Keratinocyte (primary cell): ENCODE measurements around the gene ALK. TPM values are rescaled to one million over a fixed set of nuclear protein-coding genes. Genes with fewer than 3 reads are reported as not detected.
A peak's percentile ranks its signal among the peaks of the same experiment; 100 is the strongest.

Experiments used
- DNase-seq: peaks from one replicate; pipeline ENCODE4 v3.0.0-alpha.2; 2011; ENCODE audit warnings: low read depth, missing footprints, low spot score
- FAIRE-seq: peaks from 2 replicates; lab custom pipeline; 2011; peaks lifted over from hg19 to GRCh38; lab: Jason Lieb, UNC
- H2AFZ ChIP-seq: 2 replicates; pipeline ENCODE4 v1.6.0; 2012; ENCODE audit warnings: low read length, control low read depth, inconsistent platforms; ENCODE audit not compliant: control insufficient read depth
- H3K27ac ChIP-seq: 2 replicates; pipeline ENCODE4 v1.5.1; 2011; ENCODE audit warnings: low read length; ENCODE audit not compliant: control insufficient read depth, insufficient read depth
- H3K27me3 ChIP-seq: 3 replicates; pipeline ENCODE4 v1.6.0; 2011; ENCODE audit warnings: low read length; ENCODE audit not compliant: control insufficient read depth, insufficient read depth; ENCODE audit errors: extremely low read depth
- H3K36me3 ChIP-seq, 2 experiments: 2 replicates in 1 of 2; 3 replicates in 1 of 2; pipeline ENCODE4 v1.5.1; 2011; ENCODE audit warnings: low read length in 2 of 2, mild to moderate bottlenecking in 1 of 2; ENCODE audit not compliant: control insufficient read depth in 2 of 2, insufficient read depth in 2 of 2; ENCODE audit errors: extremely low read depth in 1 of 2
- H3K4me1 ChIP-seq: 3 replicates; pipeline ENCODE4 v1.5.1; 2011; ENCODE audit warnings: low read length; ENCODE audit not compliant: control insufficient read depth, insufficient read depth; ENCODE audit errors: extremely low read depth
- H3K4me2 ChIP-seq: 3 replicates; pipeline ENCODE4 v1.6.0; 2011; ENCODE audit warnings: low read depth, low read length; ENCODE audit not compliant: control insufficient read depth, insufficient read depth; ENCODE audit errors: extremely low read depth
- H3K4me3 ChIP-seq, 3 experiments: fragments of 200-600 bp in 1 of 3; sonication (generic) in 1 of 3; 2 replicates in 2 of 3; 3 replicates in 1 of 3; pipeline ENCODE4 v1.5.1; 2011 to 2016; ENCODE audit warnings: low read length in 3 of 3, mild to moderate bottlenecking in 3 of 3, control low read depth in 2 of 3, inconsistent platforms in 1 of 3, low read depth in 1 of 3, mixed read lengths in 1 of 3, mixed run types in 1 of 3, moderate library complexity in 1 of 3; ENCODE audit not compliant: control insufficient read depth in 2 of 3, insufficient read depth in 2 of 3; ENCODE audit errors: extremely low read depth in 1 of 3
- H3K79me2 ChIP-seq: 2 replicates; pipeline ENCODE4 v1.6.0; 2012; ENCODE audit warnings: low read length; ENCODE audit not compliant: control insufficient read depth, insufficient read depth
- H3K9ac ChIP-seq: 3 replicates; pipeline ENCODE4 v1.6.0; 2011; ENCODE audit warnings: low read length; ENCODE audit not compliant: control insufficient read depth, insufficient read depth; ENCODE audit errors: extremely low read depth
- H3K9me1 ChIP-seq: 3 replicates; pipeline ENCODE4 v1.6.0; 2011; ENCODE audit warnings: low read length; ENCODE audit not compliant: control insufficient read depth, insufficient read depth; ENCODE audit errors: extremely low read depth
- H3K9me3 ChIP-seq: 2 replicates; pipeline ENCODE4 v1.5.1; 2012; ENCODE audit warnings: low read depth, low read length; ENCODE audit not compliant: control insufficient read depth
- H4K20me1 ChIP-seq: 3 replicates; pipeline ENCODE4 v1.6.0; 2011; ENCODE audit warnings: low read length; ENCODE audit not compliant: control insufficient read depth, insufficient read depth; ENCODE audit errors: extremely low read depth
- EZH2 ChIP-seq: IDR thresholded peaks from one replicate; pipeline ENCODE4 v1.6.1; 2012; ENCODE audit warnings: inconsistent platforms, mild to moderate bottlenecking, low read length, moderate library complexity
- dilution Hi-C: fragments of 300-500 bp; cut with MboI; formaldehyde crosslinking; loops from one replicate; pipeline ENCODE4 v1.7.0; 2020; ENCODE audit warnings: low sequenced_read_pairs; ENCODE audit not compliant: extremely low pct_ligation_motif_present
- polyA plus RNA-seq, 5 experiments: library from polyadenylated mRNA; depleted of rRNA in 3 of 5; stranded (reverse) in 3 of 5; stranded (forward) in 1 of 5; unstranded in 1 of 5; fragments of >200 nt; gene quantifications; 1 replicate in 1 of 5; 2 replicates in 3 of 5; 3 replicates in 1 of 5; pipeline versions ENCODE4 v1.2.1 to v1.2.3, GENCODE V29; 2011 to 2012; ENCODE audit warnings: missing spikeins in 2 of 5, low read depth in 1 of 5, low replicate concordance in 1 of 5
- TF ChIP-seq, protein P1 (sequence below), 3 experiments: IDR thresholded peaks in 1 of 3; conservative IDR thresholded peaks in 1 of 3; optimal IDR thresholded peaks in 1 of 3; 2 replicates in 2 of 3; 3 replicates in 1 of 3; pipeline versions ENCODE3 to v1.5.1; 2011; ENCODE audit warnings: low read length in 3 of 3, mild to moderate bottlenecking in 3 of 3, moderate library complexity in 2 of 3, control low read depth in 1 of 3, inconsistent platforms in 1 of 3; ENCODE audit not compliant: insufficient read depth in 2 of 3; ENCODE audit errors: extremely low read depth in 1 of 3

ALK gene
- polyA plus RNA-seq, 1 donor (not counting 4 experiments of a cell fraction or from before 2014, with no cell fraction given), result not detected

GRCh38 chr2:29531626-29532025, 389.8 kb downstream of the ALK start:
- no peak for DNase-seq
- Histone ChIP-seq H3K4me2 (no peak overlapping the region), H3K27me3 (peaks cover 6% of the 10 kb centered on the region), H3K9ac (no peak overlapping the region), H3K79me2 (no peaks in the 10 kb centered on the region), H3K9me1 (no peaks in the 10 kb centered on the region), H3K4me1 (no peaks in the 10 kb centered on the region), H3K4me3 (no peak overlapping the region), H2AFZ (no peak overlapping the region), H3K27ac (no peak overlapping the region), H3K9me3 (no peaks in the 10 kb centered on the region), H4K20me1 (no peaks in the 10 kb centered on the region), H3K36me3 (no peaks in the 10 kb centered on the region)
- TF ChIP-seq EZH2, result no peak
- TF ChIP-seq, protein P1, sequence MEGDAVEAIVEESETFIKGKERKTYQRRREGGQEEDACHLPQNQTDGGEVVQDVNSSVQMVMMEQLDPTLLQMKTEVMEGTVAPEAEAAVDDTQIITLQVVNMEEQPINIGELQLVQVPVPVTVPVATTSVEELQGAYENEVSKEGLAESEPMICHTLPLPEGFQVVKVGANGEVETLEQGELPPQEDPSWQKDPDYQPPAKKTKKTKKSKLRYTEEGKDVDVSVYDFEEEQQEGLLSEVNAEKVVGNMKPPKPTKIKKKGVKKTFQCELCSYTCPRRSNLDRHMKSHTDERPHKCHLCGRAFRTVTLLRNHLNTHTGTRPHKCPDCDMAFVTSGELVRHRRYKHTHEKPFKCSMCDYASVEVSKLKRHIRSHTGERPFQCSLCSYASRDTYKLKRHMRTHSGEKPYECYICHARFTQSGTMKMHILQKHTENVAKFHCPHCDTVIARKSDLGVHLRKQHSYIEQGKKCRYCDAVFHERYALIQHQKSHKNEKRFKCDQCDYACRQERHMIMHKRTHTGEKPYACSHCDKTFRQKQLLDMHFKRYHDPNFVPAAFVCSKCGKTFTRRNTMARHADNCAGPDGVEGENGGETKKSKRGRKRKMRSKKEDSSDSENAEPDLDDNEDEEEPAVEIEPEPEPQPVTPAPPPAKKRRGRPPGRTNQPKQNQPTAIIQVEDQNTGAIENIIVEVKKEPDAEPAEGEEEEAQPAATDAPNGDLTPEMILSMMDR (optimal IDR thresholded peaks at IDR 0.05 in 1 of 3, IDR thresholded peaks at IDR 0.05 in 1 of 3, conservative IDR thresholded peaks at IDR 0.05 in 1 of 3; ENCODE audit: extremely low read depth in 1 of 3, insufficient read depth in 2 of 3, low read length in 3 of 3), result no peak
- FAIRE-seq, result no peak
- dilution Hi-C loops, result no loop called here

GRCh38 chr2:29530281-29530680, 391.1 kb downstream of the ALK start:
- Histone ChIP-seq H4K20me1 (no peaks in the 10 kb centered on the region), H3K4me2 (no peak overlapping the region), H3K4me3 (no peak overlapping the region), H3K4me1 (no peaks in the 10 kb centered on the region), H3K9ac (no peak overlapping the region), H3K9me3 (no peaks in the 10 kb centered on the region), H3K79me2 (no peaks in the 10 kb centered on the region), H3K27ac (no peak overlapping the region), H3K9me1 (no peaks in the 10 kb centered on the region), H2AFZ (no peak overlapping the region), H3K36me3 (no peaks in the 10 kb centered on the region), H3K27me3 (peaks cover 6% of the 10 kb centered on the region)
- dilution Hi-C loops, result no loop called here
- TF ChIP-seq, protein P1 (optimal IDR thresholded peaks at IDR 0.05 in 1 of 3, IDR thresholded peaks at IDR 0.05 in 1 of 3, conservative IDR thresholded peaks at IDR 0.05 in 1 of 3; ENCODE audit: extremely low read depth in 1 of 3, insufficient read depth in 2 of 3, low read length in 3 of 3), result no peak
- TF ChIP-seq EZH2, result no peak
- FAIRE-seq (no peak), DNase-seq (peak; percentile 9)
